Thoracic aorta (tissue), 2 donors: Measurements from ENCODE around the gene CTDP1. TPM values are rescaled to one million over a fixed set of nuclear protein-coding genes. Genes with fewer than 3 reads are reported as not detected.

ENCODE experiments used
- ATAC-seq: fragments of 150-250 bp; one replicate; pipeline ENCODE4 v1.8.0; 2017; ENCODE audit warnings: low read depth; ENCODE audit not compliant: insufficient number of reproducible peaks, low FRiP score
- DNase-seq: peaks from one replicate; pipeline ENCODE4 v3.0.0-alpha.2; 2020; ENCODE audit warnings: low spot score
- H3K27ac ChIP-seq, 2 donors: fragments of 200-600 bp; sonication (generic); 1 replicate in 1 of 2; 2 replicates in 1 of 2; pipeline ENCODE4 v1.5.1; 2016; ENCODE audit warnings: mild to moderate bottlenecking in 2 of 2, moderate library complexity in 2 of 2
- H3K27me3 ChIP-seq: fragments of 200-600 bp; sonication (generic); replicated peaks from 2 replicates; pipeline ENCODE4 v1.6.0; 2016; ENCODE audit warnings: mild to moderate bottlenecking; ENCODE audit not compliant: insufficient read depth
- H3K36me3 ChIP-seq: fragments of 200-600 bp; sonication (generic); one replicate; pipeline ENCODE4 v1.5.1; 2016
- H3K4me1 ChIP-seq, 2 donors: fragments of 200-600 bp; sonication (generic); 1 replicate in 1 of 2; 2 replicates in 1 of 2; pipeline versions ENCODE4 v1.5.1 to v1.6.0; 2016; ENCODE audit warnings: low read depth in 2 of 2, mild to moderate bottlenecking in 1 of 2; ENCODE audit not compliant: control insufficient read depth in 1 of 2
- H3K4me3 ChIP-seq: fragments of 200-600 bp; sonication (generic); 2 replicates; pipeline ENCODE4 v1.5.1; 2016; ENCODE audit warnings: mild to moderate bottlenecking
- H3K9me3 ChIP-seq: fragments of 200-600 bp; sonication (generic); 2 replicates; pipeline ENCODE4 v1.5.1; 2016
- CTCF ChIP-seq: fragments of 200-600 bp; sonication (generic); IDR thresholded peaks from one replicate; pipeline ENCODE4 v1.5.1; 2019; ENCODE audit warnings: antibody characterized with exemption
- total RNA-seq, 2 donors: library from RNA; depleted of rRNA; stranded (reverse); fragments of >200 nt; gene quantifications; one replicate each; pipeline versions ENCODE4 v1.1.0 to v1.2.3, GENCODE V29; 2016

Gene CTDP1
- total RNA-seq, 2 donors from 2014 or later, result 25.0 to 28.0 TPM

- no peak for DNase-seq
- Histone ChIP-seq H3K36me3 (peaks cover 55% of the 10 kb centered on the region), H3K4me3 (no peak overlapping the region), H3K4me1 (no peaks in the 10 kb centered on the region), H3K9me3 (peaks cover 33% of the 10 kb centered on the region), H3K27me3 (no peaks in the 10 kb centered on the region), H3K27ac (no peak overlapping the region)
- ATAC-seq, result no peak
- TF ChIP-seq CTCF, result no peak
Measured at GRCh38 chr18:79733986-79734770, 54.6 kb downstream of the CTDP1 start.

- Histone ChIP-seq H3K4me3 (no peak overlapping the region), H3K9me3 (peaks cover 30% of the 10 kb centered on the region), H3K27ac (no peak overlapping the region), H3K4me1 (no peaks in the 10 kb centered on the region), H3K36me3 (peaks cover 51% of the 10 kb centered on the region), H3K27me3 (no peaks in the 10 kb centered on the region)
- TF ChIP-seq CTCF, result no peak
- no peak for DNase-seq
- ATAC-seq, result no peak
Measured at GRCh38 chr18:79735071-79735980, 55.7 kb downstream of the CTDP1 start.

GRCh38 chr18:79736230-79736629 lies 56.6 kb downstream of the CTDP1 start:
- DNase-seq (no peak), ATAC-seq (no peak)
- Histone ChIP-seq H3K4me3 (no peak overlapping the region), H3K27ac (no peak overlapping the region), H3K4me1 (no peaks in the 10 kb centered on the region), H3K27me3 (no peaks in the 10 kb centered on the region), H3K36me3 (peaks cover 42% of the 10 kb centered on the region), H3K9me3 (peaks cover 22% of the 10 kb centered on the region)
- TF ChIP-seq CTCF, result no peak

GRCh38 chr18:79736846-79737245 lies 57.2 kb downstream of the CTDP1 start:
- Histone ChIP-seq H3K27me3 (no peaks in the 10 kb centered on the region), H3K4me1 (no peaks in the 10 kb centered on the region), H3K36me3 (peaks cover 36% of the 10 kb centered on the region), H3K4me3 (no peak overlapping the region), H3K27ac (no peak overlapping the region), H3K9me3 (peaks cover 15% of the 10 kb centered on the region)
- DNase-seq (no peak), ATAC-seq (no peak)
- no peak for TF ChIP-seq CTCF

GRCh38 chr18:79737426-79737825 lies 57.8 kb downstream of the CTDP1 start:
- ATAC-seq (no peak), DNase-seq (no peak)
- Histone ChIP-seq H3K27me3 (no peaks in the 10 kb centered on the region), H3K9me3 (peaks cover 12% of the 10 kb centered on the region), H3K4me1 (no peaks in the 10 kb centered on the region), H3K27ac (no peak overlapping the region), H3K36me3 (peaks cover 33% of the 10 kb centered on the region), H3K4me3 (no peak overlapping the region)
- no peak for TF ChIP-seq CTCF
